Upper lobe of left lung (tissue), 4 donors: Measurements from ENCODE around the gene CARMIL1.

ENCODE experiments used
- CTCF ChIP-seq, 6 experiments: fragments of 450-650 bp in 4 of 6; fragments of 200-600 bp in 2 of 6; sonication (generic) in 2 of 6; IDR thresholded peaks; one replicate each; pipeline ENCODE4 v1.5.1; 2016 to 2019; ENCODE audit warnings: antibody characterized with exemption in 6 of 6
- EP300 ChIP-seq, 4 donors: sonication (generic); formaldehyde crosslinking; IDR thresholded peaks; one replicate each; pipeline ENCODE4 v1.5.1; 2017; ENCODE audit warnings: antibody characterized with exemption in 4 of 4, control low read depth in 2 of 4
- POLR2A ChIP-seq, 4 donors: fragments of 450-650 bp; IDR thresholded peaks; one replicate each; pipeline ENCODE4 v1.5.1; 2016 to 2017; ENCODE audit warnings: antibody characterized with exemption in 4 of 4, mild to moderate bottlenecking in 2 of 4
- POLR2AphosphoS5 ChIP-seq, 2 donors: sonication (generic); formaldehyde crosslinking; IDR thresholded peaks; one replicate each; pipeline ENCODE4 v1.5.1; 2017; ENCODE audit warnings: antibody characterized with exemption in 2 of 2

DNA sequence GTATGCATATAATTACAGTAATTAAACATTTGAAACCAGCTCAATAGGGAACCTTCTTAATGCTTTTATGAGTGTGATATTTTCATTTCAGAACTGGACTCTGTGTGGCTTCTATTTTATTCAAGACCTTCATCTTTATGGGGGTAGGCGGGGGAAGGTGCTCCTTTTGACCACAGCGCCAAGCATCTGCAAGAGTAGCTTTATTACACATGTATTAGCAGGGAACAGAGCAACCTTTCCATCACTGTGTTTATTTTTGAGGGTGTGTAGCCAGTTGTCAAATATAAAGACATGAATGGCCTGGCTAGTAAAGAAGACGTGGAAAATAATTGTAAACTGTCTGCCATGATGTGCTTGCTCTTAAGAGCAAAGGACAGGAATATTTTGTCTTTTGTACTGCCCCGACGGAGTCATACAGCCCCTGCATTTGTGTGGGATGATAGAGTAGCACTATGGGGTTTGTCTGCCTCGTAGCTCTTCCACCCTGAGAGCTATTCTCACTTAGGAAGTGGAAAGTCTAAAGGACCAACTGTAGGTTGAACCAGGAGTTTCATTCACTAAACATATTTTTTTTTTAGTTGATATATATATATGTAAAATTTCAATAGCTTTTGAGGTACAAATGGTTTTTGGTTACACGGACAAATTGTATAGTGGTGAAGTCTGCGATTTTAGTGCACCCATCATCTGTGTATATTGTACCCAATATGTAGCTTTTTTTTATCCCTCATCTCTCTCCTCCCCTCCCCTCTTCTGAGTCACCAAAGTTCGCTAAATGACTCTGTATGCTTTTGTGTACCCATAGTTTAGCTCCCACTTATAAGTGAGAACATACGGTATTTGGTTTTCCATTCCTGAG is 91.2 kb downstream of the CARMIL1 start:
- TF ChIP-seq CTCF (IDR thresholded peaks at IDR 0.05) (no peak), EP300 (IDR thresholded peaks at IDR 0.05) (no peak), POLR2A (IDR thresholded peaks at IDR 0.05) (no peak), POLR2AphosphoS5 (IDR thresholded peaks at IDR 0.05) (no peak)
